AG04450 (cell line): ENCODE results near the gene HSBP1L1. TPM values are rescaled to one million over a fixed set of nuclear protein-coding genes. Genes with fewer than 3 reads are reported as not detected.
A peak's percentile ranks its signal among the peaks of the same experiment; 100 is the strongest.

Experiments used
- CTCF ChIA-PET: fragments of 300-600, 350-600 bp; formaldehyde crosslinking; extraction: SDS; loops from one replicate; lab custom pipeline; 2022; ENCODE audit warnings: antibody characterized with exemption, inconsistent platforms; lab: Charles Lee
- POLR2A ChIA-PET: fragments of 350-600 bp; formaldehyde crosslinking; extraction: SDS; loops from one replicate; lab custom pipeline; 2021; ENCODE audit warnings: antibody characterized with exemption, inconsistent platforms; lab: Yijun Ruan, JAX
- DNase-seq: peaks from one replicate; pipeline ENCODE4 v3.0.0-alpha.2; 2011; ENCODE audit warnings: low read depth, low spot score
- H3K27ac ChIP-seq: one replicate; pipeline ENCODE4 v1.5.1; 2012; ENCODE audit warnings: low read depth, low read length, control low read depth
- H3K27me3 ChIP-seq: one replicate; pipeline ENCODE4 v1.6.0; 2012; ENCODE audit warnings: low read length; ENCODE audit not compliant: control insufficient read depth, insufficient read depth
- H3K4me3 ChIP-seq: 2 replicates; pipeline ENCODE4 v1.5.1; 2011; ENCODE audit warnings: mild to moderate bottlenecking, low read depth, low read length, control low read depth
- H3K9me3 ChIP-seq: 2 replicates; pipeline ENCODE4 v1.5.1; 2012; ENCODE audit warnings: low read length; ENCODE audit not compliant: control insufficient read depth, insufficient read depth
- polyA plus RNA-seq: library from polyadenylated mRNA; depleted of rRNA; stranded (reverse); fragments of >200 nt; gene quantifications from 2 replicates; pipeline ENCODE4 v1.2.3, GENCODE V29; 2011
- TF ChIP-seq, protein P1 (sequence below): IDR thresholded peaks from 2 replicates; pipeline ENCODE4 v1.5.1; 2011; ENCODE audit warnings: low read depth, low read length, control low read depth, inconsistent platforms

Gene HSBP1L1
- polyA plus RNA-seq, 1 experiment: 19.4 TPM

DNA sequence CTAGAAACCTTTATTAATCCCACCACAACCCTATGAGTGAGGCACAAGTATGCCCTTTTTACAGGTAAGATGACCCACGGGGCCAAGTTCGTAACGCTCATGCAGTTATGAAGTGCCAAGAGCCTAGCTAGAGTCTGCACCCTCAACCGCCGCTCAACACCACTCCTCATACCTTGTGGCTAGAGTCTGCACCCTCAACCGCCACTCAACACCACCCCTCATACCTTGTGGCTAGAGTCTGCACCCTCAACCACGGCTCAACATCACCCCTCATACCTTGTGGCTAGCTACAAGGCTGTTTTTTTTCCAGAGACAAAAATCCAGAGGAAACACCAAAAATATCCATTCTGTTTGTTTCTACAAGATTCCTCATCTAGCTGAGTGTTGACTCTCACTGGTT, 19.4 kb downstream of the HSBP1L1 start:
- H3K27ac ChIP-seq: no peak overlapping the region
- no peak for DNase-seq
- no peaks in the 10 kb centered on the region for H3K27me3 ChIP-seq
- TF ChIP-seq, protein P1, sequence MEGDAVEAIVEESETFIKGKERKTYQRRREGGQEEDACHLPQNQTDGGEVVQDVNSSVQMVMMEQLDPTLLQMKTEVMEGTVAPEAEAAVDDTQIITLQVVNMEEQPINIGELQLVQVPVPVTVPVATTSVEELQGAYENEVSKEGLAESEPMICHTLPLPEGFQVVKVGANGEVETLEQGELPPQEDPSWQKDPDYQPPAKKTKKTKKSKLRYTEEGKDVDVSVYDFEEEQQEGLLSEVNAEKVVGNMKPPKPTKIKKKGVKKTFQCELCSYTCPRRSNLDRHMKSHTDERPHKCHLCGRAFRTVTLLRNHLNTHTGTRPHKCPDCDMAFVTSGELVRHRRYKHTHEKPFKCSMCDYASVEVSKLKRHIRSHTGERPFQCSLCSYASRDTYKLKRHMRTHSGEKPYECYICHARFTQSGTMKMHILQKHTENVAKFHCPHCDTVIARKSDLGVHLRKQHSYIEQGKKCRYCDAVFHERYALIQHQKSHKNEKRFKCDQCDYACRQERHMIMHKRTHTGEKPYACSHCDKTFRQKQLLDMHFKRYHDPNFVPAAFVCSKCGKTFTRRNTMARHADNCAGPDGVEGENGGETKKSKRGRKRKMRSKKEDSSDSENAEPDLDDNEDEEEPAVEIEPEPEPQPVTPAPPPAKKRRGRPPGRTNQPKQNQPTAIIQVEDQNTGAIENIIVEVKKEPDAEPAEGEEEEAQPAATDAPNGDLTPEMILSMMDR: no peak
- no peak overlapping the region for H3K4me3 ChIP-seq
- CTCF ChIA-PET: no interaction called here
- POLR2A ChIA-PET: no interaction called here
- no peaks in the 10 kb centered on the region; the same call in 1 of the 2 replicates for H3K9me3 ChIP-seq

DNA sequence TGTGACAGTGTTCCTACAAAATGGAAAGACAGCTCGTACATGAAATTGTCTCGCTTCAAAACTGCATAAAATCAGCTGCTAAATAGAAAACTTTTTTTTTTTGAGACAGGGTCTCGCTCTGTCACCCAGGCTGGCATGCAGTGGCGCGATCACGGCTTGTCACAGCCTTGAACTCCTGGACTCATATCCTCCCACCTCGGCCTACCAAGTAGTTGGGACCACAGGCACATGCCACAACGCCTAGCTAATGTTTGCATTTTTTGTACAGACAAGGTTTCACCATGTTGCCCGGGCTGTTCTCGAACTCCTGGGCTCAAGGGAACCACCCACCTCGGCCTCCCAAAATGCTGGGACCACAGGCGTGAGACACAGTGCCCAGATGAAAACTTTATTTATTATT, 20.7 kb downstream of the HSBP1L1 start:
- POLR2A ChIA-PET: interaction anchor here (0.7 kb wide), 1 partner anchor 12 kb away, joined by 3 read pairs; no protein-coding TSS in a partner anchor
- CTCF ChIA-PET: no interaction called here
- no peak for DNase-seq
- TF ChIP-seq, protein P1: no peak
- no peak overlapping the region for H3K27ac ChIP-seq
- H3K4me3 ChIP-seq: no peak overlapping the region
- H3K27me3 ChIP-seq: no peaks in the 10 kb centered on the region
- H3K9me3 ChIP-seq: no peaks in the 10 kb centered on the region; the same call in 1 of the 2 replicates

DNA sequence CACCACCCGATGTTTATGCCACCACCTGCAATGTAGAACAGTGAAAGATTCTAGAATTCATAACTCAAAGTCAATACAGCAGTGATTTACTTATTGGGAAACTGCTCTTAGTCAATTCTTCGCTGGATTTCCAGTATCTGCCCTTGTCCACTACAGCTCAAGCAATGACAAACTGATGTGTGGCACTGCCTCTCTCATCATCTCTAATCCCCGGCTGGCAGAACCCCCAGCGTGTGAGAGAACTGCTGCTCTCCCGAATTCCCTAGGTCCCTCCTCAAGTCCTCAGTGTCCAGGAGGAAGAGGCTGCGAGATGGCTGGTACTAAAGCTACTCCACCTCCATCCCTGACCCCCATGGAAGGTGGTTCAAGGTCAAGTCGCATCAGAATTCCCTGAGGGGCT, 22.3 kb downstream of the HSBP1L1 start:
- CTCF ChIA-PET: no interaction called here
- H3K27me3 ChIP-seq: no peaks in the 10 kb centered on the region
- POLR2A ChIA-PET: interaction anchor here (0.7 kb wide), 1 partner anchor 48 kb away, joined by 4 read pairs; the partner anchor contains the start of gene RBFA
- no peak for DNase-seq
- no peak overlapping the region for H3K27ac ChIP-seq
- no peaks in the 10 kb centered on the region; the same call in 1 of the 2 replicates for H3K9me3 ChIP-seq
- peak overlapping the region; percentile 99 for H3K4me3 ChIP-seq
- TF ChIP-seq, protein P1: no peak

DNA sequence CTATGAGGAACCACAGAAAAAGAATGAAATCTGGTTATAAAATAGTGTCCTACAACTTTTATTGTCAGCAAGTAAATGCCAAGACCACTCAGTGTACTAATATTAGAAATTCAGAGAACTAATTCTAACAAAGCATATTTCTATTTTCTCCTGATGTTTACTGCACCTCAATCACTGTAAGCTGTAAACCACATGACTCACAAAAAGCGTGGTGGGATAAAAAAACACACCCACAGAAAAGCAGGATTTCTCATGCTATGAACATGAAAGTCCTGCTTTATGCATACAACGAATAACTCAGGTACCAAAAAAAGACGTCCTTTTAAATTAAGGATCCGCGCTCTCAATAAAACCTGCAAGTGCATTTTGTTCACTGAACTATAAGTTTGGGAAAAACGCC, 23.1 kb downstream of the HSBP1L1 start:
- H3K9me3 ChIP-seq: no peaks in the 10 kb centered on the region; the same call in 1 of the 2 replicates
- no peaks in the 10 kb centered on the region for H3K27me3 ChIP-seq
- ChIA-PET CTCF (no interaction called here), POLR2A (interaction anchor here (0.7 kb wide), 1 partner anchor 36 kb away, joined by 3 read pairs; the partner anchor contains the start of gene SLC66A2)
- DNase-seq: no peak
- TF ChIP-seq, protein P1: no peak
- H3K27ac ChIP-seq: peak overlapping the region; percentile 69
- peak overlapping the region; percentile 99 for H3K4me3 ChIP-seq

DNA sequence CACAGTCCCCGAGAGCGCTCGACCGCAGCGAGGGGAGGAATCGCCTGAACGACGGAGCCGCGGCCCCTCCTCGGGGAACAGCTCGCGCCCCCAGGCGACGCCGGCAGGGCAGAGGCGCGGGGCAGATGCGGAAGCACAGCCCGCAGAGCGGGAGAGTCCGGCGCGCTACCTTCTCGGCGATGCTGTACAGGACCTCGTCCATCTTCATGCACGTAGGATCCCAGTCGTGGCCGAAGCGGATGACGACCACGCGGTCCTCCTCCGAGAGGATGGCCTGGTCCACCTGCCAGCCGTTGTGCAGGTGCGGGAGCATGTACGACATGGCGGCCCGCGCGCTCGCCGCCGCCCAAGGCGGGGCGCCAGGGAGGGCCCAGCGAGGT, 23.6 kb downstream of the HSBP1L1 start:
- TF ChIP-seq, protein P1: peak; percentile 42
- no peaks in the 10 kb centered on the region for H3K27me3 ChIP-seq
- CTCF ChIA-PET: no interaction called here
- no peaks in the 10 kb centered on the region; the same call in 1 of the 2 replicates for H3K9me3 ChIP-seq
- DNase-seq: no peak
- POLR2A ChIA-PET: interaction anchor here (0.7 to 2.2 kb wide), 2 partner anchors 36 to 46 kb away, joined by 3 to 21 read pairs; partner anchors contain the start of genes RBFA and SLC66A2
- peak overlapping the region; percentile 69 for H3K27ac ChIP-seq
- peak overlapping the region; percentile 99 for H3K4me3 ChIP-seq
